HG03280 (cell line): Measurements from ENCODE around the gene DUSP18.
"Not testable (repeated sequence)": the region's sequence is repeated elsewhere in the genome, so short reads cannot be mapped to it uniquely, and the experiment has no call there.

Experiments used
- ATAC-seq: cut with Tn5 transposase; IDR thresholded peaks from one replicate; pipeline ENCODE4 v1.9.1; 2021; ENCODE audit warnings: mild to moderate bottlenecking, moderate library complexity; ENCODE audit not compliant: unreplicated experiment

DUSP18 gene

DNA sequence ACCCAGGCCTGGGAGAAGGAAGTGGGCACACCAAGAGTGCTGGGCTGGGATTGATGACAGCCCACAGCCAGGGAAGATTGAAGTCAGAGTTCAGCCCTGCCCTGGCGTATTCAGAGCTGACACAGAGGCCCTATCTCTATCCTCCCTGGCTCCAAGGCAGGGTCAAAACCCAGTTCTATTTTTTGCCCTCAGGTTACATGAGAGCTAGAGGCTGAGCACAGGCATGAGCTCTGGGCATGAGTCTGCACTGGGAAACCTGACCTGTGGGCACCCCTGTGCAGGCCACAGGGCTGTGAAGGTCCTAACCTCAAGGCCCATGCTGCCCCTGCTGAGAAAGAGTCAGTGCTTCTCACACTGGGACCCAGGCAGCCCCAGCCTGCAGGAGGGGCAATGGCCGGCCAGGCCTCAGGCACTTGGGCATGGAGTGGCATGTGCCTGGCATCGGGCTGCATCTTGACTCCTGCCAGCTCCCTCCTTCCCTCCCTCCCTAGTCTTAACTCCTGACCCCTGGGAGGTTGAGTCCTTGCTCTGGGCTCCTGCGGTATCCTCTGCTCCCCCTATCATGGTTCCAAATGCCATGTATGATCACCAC, 26.7 kb downstream of the DUSP18 start:
- no peak for ATAC-seq

DNA sequence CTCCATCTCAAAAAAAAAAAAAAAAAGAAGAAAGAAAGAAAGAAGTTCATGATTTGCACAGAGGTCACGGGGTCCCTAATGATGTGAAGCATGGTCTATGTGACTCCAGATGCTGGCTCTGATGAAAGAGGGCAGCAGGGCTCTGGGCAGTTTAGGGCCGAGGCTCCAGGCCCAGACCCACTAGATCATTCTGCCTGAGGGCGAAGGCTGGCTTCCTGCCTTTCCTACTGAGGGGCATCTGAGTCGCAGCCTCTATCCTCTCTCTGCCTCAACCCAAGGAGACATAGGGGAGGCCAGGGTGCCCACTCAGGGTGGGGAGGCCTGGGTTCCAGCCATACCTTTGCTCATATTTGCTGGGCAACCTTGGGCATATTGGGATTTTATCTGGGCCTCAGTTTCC, 27.3 kb downstream of the DUSP18 start:
- no peak for ATAC-seq

DNA sequence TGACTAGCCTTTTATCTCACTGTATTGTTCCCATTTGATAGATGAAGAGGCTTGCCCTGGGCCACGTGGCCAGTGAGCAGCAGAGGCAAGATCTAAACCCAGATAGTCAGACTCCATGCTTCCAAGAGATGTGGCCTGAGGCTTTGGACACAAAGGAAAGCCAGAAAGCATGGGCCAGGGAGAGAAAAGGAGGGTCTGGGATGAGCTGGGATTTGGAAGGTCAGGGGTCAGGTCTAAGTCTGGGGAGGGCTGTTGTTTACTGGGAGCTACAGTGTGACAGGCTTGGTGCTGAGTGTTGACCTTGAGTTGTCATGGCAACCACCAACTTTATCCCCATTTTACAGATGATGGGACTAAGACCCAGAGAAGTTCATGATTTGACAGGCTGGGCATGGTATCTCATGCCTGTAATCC, 30.0 kb downstream of the DUSP18 start:
- ATAC-seq, result no peak

DNA sequence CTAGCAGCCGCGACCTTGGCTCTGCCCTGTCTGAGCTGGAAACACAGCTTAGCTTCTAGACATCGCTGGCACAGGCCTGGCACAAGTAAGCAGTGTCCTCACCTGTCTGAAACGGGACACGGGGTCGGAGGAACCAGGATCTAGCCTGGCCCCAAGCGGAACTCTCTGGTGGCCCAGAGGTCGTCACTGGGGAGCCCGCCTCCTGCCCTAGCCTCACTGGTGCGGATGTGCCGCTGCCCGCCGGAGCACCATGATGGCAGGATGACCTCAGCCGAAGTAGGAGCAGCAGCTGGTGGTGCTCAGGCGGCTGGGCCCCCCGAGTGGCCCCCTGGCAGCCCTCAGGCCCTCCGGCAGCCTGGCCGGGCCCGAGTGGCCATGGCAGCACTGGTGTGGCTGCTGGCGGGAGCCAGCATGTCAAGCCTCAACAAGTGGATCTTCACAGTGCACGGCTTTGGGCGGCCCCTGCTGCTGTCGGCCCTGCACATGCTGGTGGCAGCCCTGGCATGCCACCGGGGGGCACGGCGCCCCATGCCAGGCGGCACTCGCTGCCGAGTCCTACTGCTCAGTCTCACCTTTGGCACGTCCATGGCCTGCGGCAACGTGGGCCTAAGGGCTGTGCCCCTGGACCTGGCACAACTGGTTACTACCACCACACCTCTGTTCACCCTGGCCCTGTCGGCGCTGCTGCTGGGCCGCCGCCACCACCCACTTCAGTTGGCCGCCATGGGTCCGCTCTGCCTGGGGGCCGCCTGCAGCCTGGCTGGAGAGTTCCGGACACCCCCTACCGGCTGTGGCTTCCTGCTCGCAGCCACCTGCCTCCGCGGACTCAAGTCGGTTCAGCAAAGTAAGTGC, 31.2 kb downstream of the DUSP18 start:
- ATAC-seq, result no peak

DNA sequence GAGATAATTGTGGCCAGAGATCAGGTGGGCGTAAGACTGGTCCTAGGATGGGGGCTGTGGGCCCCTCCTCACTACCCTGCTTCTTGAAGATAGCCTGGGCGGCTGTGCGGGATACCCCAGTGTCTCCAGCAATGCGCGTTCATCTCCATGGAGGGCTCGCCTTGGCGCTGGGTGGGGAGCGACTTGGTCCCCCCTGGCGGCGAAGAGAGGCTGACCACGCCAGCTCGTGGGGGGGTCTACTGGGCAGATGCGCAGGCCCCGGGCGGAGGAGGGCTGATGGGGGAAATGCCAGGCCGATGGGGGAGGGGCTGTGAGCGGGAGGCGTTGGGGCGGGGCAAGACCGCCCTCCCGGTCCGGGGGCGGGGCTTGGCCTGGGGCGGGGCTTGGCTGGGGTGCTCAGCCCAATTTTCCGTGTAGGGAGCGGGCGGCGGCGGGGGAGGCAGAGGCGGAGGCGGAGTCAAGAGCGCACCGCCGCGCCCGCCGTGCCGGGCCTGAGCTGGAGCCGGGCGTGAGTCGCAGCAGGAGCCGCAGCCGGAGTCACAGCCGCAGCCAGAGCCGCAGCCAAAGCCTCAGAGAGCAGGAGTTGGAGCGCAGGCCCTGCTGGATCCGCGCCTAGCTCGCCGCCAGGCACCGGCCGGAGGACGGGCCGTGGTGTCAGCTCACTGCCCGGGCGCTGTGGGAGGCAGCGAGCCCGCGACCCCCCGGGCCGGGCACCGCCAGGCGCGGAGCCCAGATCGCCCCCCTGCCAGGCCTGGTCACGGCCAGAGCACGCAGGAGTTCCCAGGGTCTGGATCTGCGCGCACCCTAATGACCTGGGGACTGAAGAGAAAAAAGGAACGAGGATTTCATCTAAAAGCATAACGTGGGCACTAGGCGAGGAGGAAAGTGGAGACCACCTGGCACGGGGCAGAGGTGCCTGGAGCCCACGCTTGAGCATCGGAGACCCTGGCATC, 32.1 kb downstream of the DUSP18 start, which contains the start of gene SLC35E4:
Gene SLC35E4 (plus strand): TSS at position 509 of the 953 bp plus-strand sequence. CDS start 670 bp downstream, outside the sequence.
- peak; percentile 64 for ATAC-seq

DNA sequence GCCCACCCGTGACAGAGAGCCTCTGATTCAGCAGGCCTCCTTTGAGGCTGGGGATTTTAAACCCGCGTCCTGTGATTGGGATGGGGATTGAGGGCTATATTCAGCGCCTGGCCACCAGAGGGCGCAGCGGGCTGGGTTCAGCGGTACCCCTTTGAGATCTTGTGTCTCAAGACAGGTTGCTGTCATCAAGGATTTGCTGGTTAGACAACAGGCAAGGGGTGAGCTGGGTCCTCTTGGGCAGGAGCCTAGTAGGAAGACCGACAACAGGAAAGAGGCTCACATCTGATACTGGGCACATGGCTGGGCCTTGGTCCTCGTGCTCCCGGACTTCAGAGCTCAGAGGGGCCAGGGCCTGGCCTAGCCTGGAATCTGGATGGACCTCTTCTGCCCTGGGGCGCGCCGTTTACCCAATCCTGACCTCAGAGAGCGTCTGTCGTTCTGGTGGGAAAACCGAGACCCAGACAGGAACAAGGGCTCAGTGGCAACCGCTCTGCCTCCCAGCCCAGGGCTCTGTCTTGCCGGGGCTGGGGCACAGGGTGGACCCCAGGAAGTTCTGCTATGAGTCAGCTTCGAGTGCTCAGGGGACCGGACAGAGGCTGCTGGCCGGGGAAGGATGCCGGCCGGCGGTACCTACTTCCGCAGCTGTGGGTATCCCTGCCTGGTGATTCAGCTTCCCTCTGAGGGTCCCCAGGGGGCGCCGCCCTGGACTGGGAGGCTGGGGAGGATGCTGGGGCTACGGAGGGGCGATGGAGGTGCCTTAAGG, 33.0 kb downstream of the DUSP18 start:
- peak; percentile 45 for ATAC-seq

DNA sequence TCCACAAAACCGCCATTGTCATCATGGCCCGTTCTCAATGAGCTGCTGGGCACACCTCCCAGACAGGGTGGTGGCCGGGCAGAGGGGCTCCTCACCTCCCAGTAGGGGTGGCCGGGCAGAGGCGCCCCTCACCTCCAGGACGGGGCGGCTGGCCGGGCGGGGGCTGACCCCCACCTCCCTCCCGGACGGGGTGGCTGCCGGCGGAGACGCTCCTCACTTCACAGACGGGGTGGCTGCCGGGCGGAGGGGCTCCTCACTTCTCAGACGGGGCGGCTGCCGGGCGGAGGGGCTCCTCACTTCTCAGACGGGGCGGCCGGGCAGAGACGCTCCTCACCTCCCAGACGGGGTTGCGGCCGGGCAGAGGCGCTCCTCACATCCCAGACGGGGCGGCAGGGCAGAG, 36.2 kb downstream of the DUSP18 start:
- ATAC-seq, result not testable (repeated sequence)

DNA sequence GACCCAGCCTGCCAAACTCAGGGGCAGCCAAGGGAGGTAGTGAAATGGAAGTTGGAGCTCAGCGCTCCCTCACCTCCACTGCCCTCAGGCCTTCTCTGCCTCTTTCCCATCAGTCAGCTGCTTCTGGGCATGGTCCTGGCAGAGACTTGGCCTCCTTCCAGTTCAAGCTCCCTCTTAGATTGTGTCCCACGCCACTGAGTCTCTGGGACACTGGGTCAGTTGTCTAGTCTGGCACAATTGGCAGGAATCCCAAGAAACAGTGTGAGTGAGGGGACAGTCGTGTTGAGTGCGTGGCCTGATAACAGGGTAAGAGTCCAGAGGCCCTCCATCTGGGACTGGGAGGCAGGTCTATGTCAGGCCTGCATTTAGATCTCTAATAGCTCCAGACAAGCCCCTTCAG, 39.2 kb downstream of the DUSP18 start:
- ATAC-seq, result no peak

DNA sequence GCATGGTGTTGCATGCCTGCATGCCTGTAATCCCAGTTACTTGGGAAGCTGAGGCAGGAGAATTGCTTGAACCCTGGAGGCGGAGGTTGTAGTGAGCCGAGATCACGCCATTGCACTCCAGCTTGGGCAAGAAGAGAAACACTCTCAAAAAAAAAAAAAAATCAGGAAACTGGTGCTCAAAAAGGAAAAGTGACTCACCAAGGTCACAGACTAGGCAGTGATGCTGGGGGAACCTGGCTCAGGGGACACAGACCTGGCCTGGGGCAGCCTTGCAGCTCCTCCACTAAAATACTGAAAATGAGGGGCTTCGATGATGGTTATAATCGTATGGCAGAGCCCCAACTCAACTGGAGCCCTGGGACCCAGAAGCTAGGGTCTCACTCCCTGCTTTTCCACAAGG, 40.2 kb downstream of the DUSP18 start:
- ATAC-seq, result no peak

DNA sequence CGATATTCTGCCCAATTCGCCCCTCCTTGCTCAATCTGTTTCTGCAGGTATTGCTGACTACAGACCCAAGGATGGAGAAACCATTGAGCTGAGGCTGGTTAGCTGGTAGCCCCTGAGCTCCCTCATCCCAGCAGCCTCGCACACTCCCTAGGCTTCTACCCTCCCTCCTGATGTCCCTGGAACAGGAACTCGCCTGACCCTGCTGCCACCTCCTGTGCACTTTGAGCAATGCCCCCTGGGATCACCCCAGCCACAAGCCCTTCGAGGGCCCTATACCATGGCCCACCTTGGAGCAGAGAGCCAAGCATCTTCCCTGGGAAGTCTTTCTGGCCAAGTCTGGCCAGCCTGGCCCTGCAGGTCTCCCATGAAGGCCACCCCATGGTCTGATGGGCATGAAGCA, 41.3 kb downstream of the DUSP18 start:
- no peak for ATAC-seq

DNA sequence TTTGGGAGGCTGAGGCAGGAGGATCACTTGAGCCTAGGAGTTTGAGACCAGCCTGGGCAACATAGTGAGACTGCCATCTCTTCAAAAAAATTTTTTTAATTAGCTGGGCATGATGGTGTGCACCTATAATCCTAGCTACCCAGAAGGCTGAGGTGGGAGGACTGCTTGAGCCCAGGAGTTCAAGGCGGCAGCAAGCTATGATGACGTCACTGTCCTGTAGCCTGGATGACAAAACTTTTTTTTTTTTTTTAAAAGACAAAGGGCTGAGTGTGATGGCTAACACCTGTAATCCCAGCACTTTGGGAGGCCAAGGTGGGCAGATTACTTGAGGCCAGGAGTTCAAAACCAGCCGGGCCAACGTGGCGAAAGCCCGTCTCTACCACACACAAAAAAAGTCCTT, 47.8 kb downstream of the DUSP18 start:
- not testable (repeated sequence) for ATAC-seq

DNA sequence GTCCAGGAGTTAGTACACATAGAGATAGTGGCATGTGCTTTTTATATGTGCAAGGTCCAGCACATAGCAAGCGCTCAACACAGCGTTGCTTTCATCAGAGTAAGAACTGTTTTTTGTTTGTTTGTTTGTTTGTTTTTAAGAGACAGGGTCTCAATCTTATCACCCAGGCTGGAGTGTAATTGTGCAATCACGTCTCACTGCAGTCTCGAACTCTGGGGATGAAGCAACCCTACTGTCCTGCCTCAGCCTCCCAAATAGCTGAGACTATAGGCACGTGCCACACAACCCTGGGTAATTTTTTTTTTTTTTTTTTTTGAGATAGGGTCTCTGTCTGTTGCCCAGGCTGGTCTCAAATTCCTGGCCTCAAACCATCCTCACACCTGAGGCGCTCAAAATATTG, 49.9 kb downstream of the DUSP18 start:
- no peak for ATAC-seq

DNA sequence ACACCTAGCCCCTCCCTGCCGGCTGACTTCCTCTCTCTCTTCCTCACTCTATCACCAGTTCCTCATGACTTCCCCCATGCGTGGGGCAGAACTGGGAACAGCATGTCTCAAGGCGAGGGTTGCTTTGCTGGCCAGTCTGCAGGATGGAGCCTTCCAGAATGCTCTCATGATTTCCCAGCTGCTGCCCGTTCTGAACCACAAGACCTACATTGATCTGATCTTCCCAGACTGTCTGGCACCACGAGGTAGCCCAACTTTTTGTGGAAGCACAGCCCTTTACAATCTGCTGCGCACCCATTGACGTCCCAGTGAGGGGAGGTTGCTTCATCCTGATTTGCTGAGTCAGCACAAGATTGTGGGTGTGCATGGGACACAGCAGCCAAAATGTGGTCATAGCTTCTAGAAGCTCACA, 52.1 kb downstream of the DUSP18 start:
- ATAC-seq, result no peak

DNA sequence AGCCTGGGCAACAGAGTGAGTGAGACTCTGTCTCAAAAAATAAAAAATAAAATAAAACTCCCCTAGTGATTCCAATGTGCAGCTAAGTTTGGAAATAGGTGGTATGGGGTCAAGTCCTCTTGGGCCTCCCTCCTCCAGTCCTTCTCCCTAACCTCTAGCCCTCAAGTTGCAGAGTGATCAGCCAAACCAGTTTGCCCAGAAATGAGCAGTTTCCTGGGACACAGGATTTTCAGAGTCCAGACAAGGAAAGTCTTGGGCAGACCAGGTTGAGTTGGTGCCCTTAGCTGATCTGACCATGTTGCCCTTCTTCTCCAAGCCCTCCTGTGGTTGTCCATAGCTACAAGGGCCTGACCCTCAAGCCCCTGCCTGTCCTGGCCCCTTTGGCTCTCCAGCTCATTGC, 52.8 kb downstream of the DUSP18 start:
- ATAC-seq, result no peak

DNA sequence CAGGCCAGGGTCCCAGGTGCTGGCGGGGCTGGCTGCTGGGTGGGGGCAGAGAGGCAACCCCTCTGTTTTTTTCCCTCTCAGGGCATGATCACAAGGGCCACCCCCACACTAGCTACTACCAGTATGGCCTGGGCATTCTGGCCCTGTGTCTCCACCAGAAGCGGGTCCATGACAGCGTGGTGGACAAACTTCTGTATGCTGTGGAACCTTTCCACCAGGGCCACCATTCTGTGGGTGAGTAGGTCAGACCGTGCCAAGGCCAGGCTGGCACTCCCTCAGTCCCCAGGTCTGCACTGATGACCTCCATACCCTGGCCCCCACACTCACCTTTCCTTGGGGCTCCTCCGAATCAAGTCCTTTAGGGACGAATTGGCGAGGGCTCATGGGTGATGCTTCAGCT, 53.4 kb downstream of the DUSP18 start:
- ATAC-seq, result no peak

DNA sequence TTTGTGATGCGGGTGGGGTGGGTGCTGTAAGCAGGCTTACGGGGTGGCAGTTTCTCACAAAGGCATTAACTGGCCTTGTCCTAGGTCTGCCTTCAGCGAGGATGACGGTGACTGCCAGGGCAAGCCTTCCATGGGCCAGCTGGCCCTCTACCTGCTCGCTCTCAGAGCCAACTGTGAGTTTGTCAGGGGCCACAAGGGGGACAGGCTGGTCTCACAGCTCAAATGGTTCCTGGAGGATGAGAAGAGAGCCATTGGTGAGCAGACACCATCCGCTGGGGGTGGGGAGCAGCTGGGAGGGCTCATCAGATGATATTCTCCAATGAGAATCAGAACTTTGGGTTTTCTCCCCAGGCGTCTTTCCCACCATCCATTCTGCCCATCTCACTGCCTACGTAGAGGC, 54.9 kb downstream of the DUSP18 start:
- ATAC-seq, result no peak
